OCI-LY1 (cell line): ENCODE results near the gene BOLL.
"Not testable (repeated sequence)": the region's sequence is repeated elsewhere in the genome, so short reads cannot be mapped to it uniquely, and the experiment has no call there.

ENCODE experiments used
- H2AFZ ChIP-seq: fragments of 200-600 bp; sonication (generic), shearing (Covaris generic); 2 replicates; pipeline ENCODE4 v1.6.0; 2014; ENCODE audit warnings: antibody characterized with exemption, mild to moderate bottlenecking, low read length
- H3F3A ChIP-seq: fragments of 200-600 bp; sonication (generic), shearing (Covaris generic); 2 replicates; pipeline ENCODE4 v1.6.0; 2014; ENCODE audit warnings: mild to moderate bottlenecking, antibody characterized with exemption, low read length, moderate library complexity; ENCODE audit not compliant: insufficient read depth
- H3K27ac ChIP-seq: fragments of 200-600 bp; sonication (generic); 2 replicates; pipeline ENCODE4 v1.5.1; 2014; ENCODE audit warnings: low read length, mixed run types, mild to moderate bottlenecking, low read depth; ENCODE audit not compliant: poor library complexity, severe bottlenecking
- H3K27me3 ChIP-seq: fragments of 200-600 bp; sonication (generic); 2 replicates; pipeline ENCODE4 v1.6.0; 2014; ENCODE audit warnings: antibody characterized with exemption, mild to moderate bottlenecking, low read length, moderate library complexity; ENCODE audit not compliant: insufficient read depth
- H3K36me3 ChIP-seq: fragments of 200-600 bp; sonication (generic); 2 replicates; pipeline ENCODE4 v1.6.1; 2014; ENCODE audit warnings: mild to moderate bottlenecking, antibody characterized with exemption, low read length, moderate library complexity, mixed read lengths; ENCODE audit not compliant: insufficient read depth
- H3K4me1 ChIP-seq: fragments of 200-600 bp; sonication (generic); 2 replicates; pipeline ENCODE4 v1.5.1; 2014; ENCODE audit warnings: mild to moderate bottlenecking, low read length, moderate library complexity; ENCODE audit not compliant: insufficient read depth, severe bottlenecking
- H3K4me2 ChIP-seq: fragments of 200-600 bp; sonication (generic), shearing (Covaris generic); 2 replicates; pipeline ENCODE4 v1.6.1; 2014; ENCODE audit warnings: low read length
- H3K4me3 ChIP-seq: fragments of 200-600 bp; sonication (generic); 2 replicates; pipeline ENCODE4 v1.5.1; 2014; ENCODE audit warnings: low read length, low read depth, mild to moderate bottlenecking, mixed read lengths; ENCODE audit not compliant: poor library complexity, severe bottlenecking
- H3K79me2 ChIP-seq: fragments of 200-600 bp; shearing (Covaris generic); 2 replicates; pipeline ENCODE4 v1.6.1; 2016; ENCODE audit warnings: mixed run types, low read length, mixed read lengths; ENCODE audit not compliant: insufficient read depth
- H3K9ac ChIP-seq: fragments of 200-600 bp; sonication (generic), shearing (Covaris generic); 2 replicates; pipeline ENCODE4 v1.6.1; 2014; ENCODE audit warnings: mild to moderate bottlenecking, low read length, mixed read lengths
- H3K9me2 ChIP-seq: fragments of 200-600 bp; sonication (generic), shearing (Covaris generic); 2 replicates; pipeline ENCODE4 v1.6.1; 2014; ENCODE audit warnings: low read depth, mild to moderate bottlenecking, low read length, mixed read lengths
- H3K9me3 ChIP-seq: fragments of 200-600 bp; shearing (Covaris generic); 2 replicates; pipeline ENCODE4 v1.6.1; 2014; ENCODE audit warnings: low read length, mixed read lengths
- H4K20me1 ChIP-seq: fragments of 200-600 bp; sonication (generic), shearing (Covaris generic); 2 replicates; pipeline ENCODE4 v1.6.0; 2016; ENCODE audit warnings: mild to moderate bottlenecking, low read length; ENCODE audit not compliant: insufficient read depth
- CTCF ChIP-seq: fragments of 200-600 bp; sonication (generic), shearing (Covaris generic); IDR thresholded peaks from 2 replicates; pipeline ENCODE4 v1.5.1; 2017; ENCODE audit warnings: mild to moderate bottlenecking, antibody characterized with exemption, low read length, moderate library complexity, mixed read lengths
- EZH2 ChIP-seq: fragments of 200-600 bp; sonication (generic), shearing (Covaris generic); IDR thresholded peaks from 2 replicates; pipeline ENCODE4 v1.8.0; 2017; ENCODE audit warnings: borderline replicate concordance, mixed run types, mild to moderate bottlenecking, antibody characterized with exemption, low read length, moderate library complexity, mixed read lengths

The BOLL gene

GRCh38 chr2:197740200-197740599, 44.9 kb downstream of the BOLL start:
- no peaks in the 10 kb centered on the region for H3K36me3 ChIP-seq
- no peak overlapping the region for H3K27ac ChIP-seq
- no peaks in the 10 kb centered on the region for H3K4me1 ChIP-seq
- H3K4me2 ChIP-seq: no peak overlapping the region
- no peak overlapping the region for H2AFZ ChIP-seq
- TF ChIP-seq EZH2 (no peak), CTCF (no peak)
- no peak overlapping the region for H3K9ac ChIP-seq
- H4K20me1 ChIP-seq: no peaks in the 10 kb centered on the region
- no peaks in the 10 kb centered on the region for H3K9me2 ChIP-seq
- H3K27me3 ChIP-seq: no peaks in the 10 kb centered on the region
- no peaks in the 10 kb centered on the region for H3F3A ChIP-seq
- no peaks in the 10 kb centered on the region for H3K79me2 ChIP-seq
- H3K9me3 ChIP-seq: no peaks in the 10 kb centered on the region
- no peak overlapping the region for H3K4me3 ChIP-seq

GRCh38 chr2:197728555-197729544, 56.3 kb downstream of the BOLL start:
- not testable (repeated sequence) for H3K9me3 ChIP-seq, H3K36me3 ChIP-seq, H4K20me1 ChIP-seq, H3K4me2 ChIP-seq, H3F3A ChIP-seq, H3K9ac ChIP-seq, H3K4me3 ChIP-seq, H3K27me3 ChIP-seq, H3K79me2 ChIP-seq, H3K27ac ChIP-seq, H2AFZ ChIP-seq, H3K4me1 ChIP-seq, H3K9me2 ChIP-seq

- Histone ChIP-seq H3K27ac (no peak overlapping the region), H3K9me3 (no peaks in the 10 kb centered on the region), H3K27me3 (no peaks in the 10 kb centered on the region), H3K9me2 (no peaks in the 10 kb centered on the region), H3K9ac (no peak overlapping the region), H3K4me3 (no peak overlapping the region), H3F3A (no peaks in the 10 kb centered on the region), H2AFZ (no peak overlapping the region), H3K79me2 (no peaks in the 10 kb centered on the region), H3K36me3 (no peaks in the 10 kb centered on the region), H4K20me1 (no peaks in the 10 kb centered on the region), H3K4me2 (no peak overlapping the region), H3K4me1 (no peaks in the 10 kb centered on the region)
- TF ChIP-seq CTCF (no peak), EZH2 (no peak)
Observed at GRCh38 chr2:197727011-197727410, 58.1 kb downstream of the BOLL start.

- Histone ChIP-seq H3K9ac (no peak overlapping the region), H3K4me1 (no peaks in the 10 kb centered on the region), H2AFZ (no peak overlapping the region), H3K4me3 (no peak overlapping the region), H3K27me3 (no peaks in the 10 kb centered on the region), H3K79me2 (no peaks in the 10 kb centered on the region), H3K36me3 (peaks cover 7% of the 10 kb centered on the region; the same call in 1 of the 2 replicates), H4K20me1 (no peaks in the 10 kb centered on the region), H3F3A (no peaks in the 10 kb centered on the region; the same call in 1 of the 2 replicates), H3K27ac (no peak overlapping the region), H3K9me2 (no peaks in the 10 kb centered on the region), H3K4me2 (no peak overlapping the region), H3K9me3 (no peaks in the 10 kb centered on the region)
- no peak for TF ChIP-seq EZH2
- no peak for TF ChIP-seq CTCF
Observed at GRCh38 chr2:197717863-197718262, 67.3 kb downstream of the BOLL start.
